GM20431 (cell line): ENCODE results near the gene FOXK1.

Source experiments
- in situ Hi-C: fragments of 300-500 bp; cut with MseI, MboI; formaldehyde crosslinking; loops from one replicate; pipeline ENCODE4 v1.15.0; 2020; ENCODE audit warnings: low sequenced_read_pairs; ENCODE audit not compliant: unreplicated experiment

Gene FOXK1

GRCh38 chr7:4715410-4715776 lies 33.3 kb downstream of the FOXK1 start:
- in situ Hi-C loops, result no loop called here

- in situ Hi-C loops, result no loop called here
These were observed 35.1 kb downstream of the FOXK1 start for GRCh38 chr7:4716946-4717795.

DNA sequence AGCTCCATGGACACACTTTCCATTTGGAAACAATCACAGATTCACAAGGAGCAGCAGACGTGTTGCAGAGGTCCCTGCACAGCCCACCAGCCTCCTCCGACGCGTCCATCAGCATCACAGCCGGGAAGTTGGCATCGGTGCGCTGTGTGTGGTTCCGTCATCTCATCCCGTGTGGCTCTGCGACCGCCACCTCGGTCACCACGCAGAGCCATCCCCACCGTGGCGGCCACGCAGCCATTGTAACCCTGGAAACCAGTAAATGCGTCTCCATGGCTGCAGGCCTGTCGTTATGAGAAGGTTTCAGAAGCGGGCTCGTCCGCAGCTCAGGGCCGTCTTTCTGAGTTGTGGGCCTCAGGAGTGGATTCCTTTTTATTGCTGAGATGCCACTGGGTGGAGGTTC lies 36.0 kb downstream of the FOXK1 start:
- in situ Hi-C loops, result no loop called here

GRCh38 chr7:4720225-4720624 lies 38.1 kb downstream of the FOXK1 start:
- in situ Hi-C loops, result no loop called here

GRCh38 chr7:4722308-4722707 lies 40.2 kb downstream of the FOXK1 start:
- in situ Hi-C loops, result no loop called here

DNA sequence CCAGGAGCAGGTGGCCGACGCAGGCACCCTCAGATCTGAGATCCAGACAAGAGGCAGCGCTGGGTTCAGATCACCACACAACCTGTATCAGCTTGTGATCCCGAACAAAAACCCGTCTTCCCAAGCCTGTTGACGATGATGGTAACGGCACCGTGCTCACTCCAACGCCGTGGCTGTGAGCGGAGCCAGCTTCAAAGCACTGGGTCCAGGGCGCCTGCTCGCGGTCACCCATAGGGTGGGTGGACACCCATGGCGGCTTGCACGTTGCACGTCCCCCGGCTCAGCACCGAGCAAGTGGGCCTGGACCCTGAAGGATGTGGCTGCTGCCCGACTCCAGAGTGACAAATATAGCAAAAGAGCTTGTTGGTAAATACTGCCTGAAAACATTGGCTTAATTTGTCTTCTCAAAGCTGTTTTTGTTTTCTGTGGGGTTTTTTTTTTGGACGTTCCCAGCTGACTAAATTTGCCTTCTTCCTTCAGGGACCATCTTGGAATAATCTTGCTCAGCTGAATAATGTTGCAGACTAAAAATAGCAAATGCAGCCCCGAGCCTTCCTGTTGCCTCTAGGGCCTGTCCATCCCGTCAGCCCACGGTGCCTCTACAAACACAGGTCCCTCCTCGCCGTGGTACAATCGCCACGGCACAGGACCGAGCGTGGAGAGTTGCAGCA lies 41.0 kb downstream of the FOXK1 start:
- in situ Hi-C loops, result no loop called here

- in situ Hi-C loops, result no loop called here
These were observed 42.5 kb downstream of the FOXK1 start for GRCh38 chr7:4724648-4725013.

- in situ Hi-C loops, result no loop called here
These were observed 43.1 kb downstream of the FOXK1 start for GRCh38 chr7:4725014-4725849.

DNA sequence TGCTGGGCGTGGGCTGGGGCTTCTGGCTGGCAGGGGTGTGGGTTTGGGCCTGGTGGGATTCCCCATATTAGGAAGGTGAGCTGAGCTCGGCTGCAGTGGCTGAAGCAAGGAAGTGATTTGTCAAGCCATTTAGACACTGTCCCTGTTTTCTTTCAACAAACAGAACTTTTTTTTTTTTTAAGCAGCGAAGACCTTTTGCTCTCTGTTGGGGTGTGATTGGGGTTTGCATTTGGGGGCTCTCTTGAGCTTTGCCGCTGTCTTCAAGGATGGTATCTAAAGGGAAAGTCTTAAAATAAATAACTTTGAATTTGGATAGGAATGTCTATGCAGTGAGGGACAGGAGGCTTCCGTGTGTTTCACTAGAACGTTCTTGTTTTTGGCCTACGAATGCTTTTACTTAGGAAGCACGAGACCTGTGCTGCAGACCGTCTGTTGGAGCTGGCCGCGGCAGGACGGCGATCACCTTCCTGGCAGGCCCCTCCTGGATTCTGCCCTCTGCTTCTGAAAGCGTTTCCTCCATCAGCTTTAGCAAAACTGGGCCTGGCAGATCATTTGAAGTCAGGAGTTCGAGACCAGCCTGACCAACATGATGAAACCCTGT lies 43.9 kb downstream of the FOXK1 start:
- in situ Hi-C loops, result no loop called here

GRCh38 chr7:4726566-4726965 lies 44.5 kb downstream of the FOXK1 start:
- in situ Hi-C loops, result no loop called here

DNA sequence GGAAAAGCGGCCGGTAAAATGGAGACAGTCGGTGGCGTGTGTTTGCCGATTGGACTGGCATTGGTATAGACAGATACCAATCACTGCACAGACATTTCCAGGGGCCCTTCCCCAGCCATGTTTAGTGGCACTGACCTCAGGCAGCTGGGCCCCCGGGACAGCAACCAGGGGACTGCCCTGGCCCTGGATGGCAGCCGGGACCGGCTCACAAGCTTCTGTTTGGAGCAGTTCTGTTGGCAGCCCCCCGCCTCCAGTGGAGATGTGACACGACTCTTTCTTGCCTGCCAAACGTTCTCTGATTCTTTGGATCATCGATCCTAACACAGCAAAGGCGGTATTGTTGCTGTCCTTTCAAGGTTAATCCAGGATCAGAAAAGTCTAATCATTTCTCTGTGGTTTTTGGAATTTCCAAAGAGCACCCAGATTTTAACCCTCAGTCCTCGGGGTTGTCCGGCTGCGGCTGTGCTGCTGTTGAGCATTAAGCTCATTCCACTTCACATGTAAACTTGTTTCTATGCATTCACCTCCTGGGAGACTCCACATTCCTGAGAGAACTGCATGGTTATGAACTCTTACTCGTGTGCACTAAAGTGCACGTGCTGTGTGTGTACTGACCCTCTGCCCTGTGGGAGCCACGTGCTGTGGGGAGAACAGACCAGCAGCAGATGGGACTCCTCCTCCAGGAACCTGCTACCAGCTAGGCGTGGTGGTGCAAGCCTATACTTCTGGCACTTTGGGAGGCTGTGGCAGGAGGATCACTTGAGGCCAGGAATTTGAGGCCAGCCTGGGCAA lies 46.0 kb downstream of the FOXK1 start:
- in situ Hi-C loops, result no loop called here

DNA sequence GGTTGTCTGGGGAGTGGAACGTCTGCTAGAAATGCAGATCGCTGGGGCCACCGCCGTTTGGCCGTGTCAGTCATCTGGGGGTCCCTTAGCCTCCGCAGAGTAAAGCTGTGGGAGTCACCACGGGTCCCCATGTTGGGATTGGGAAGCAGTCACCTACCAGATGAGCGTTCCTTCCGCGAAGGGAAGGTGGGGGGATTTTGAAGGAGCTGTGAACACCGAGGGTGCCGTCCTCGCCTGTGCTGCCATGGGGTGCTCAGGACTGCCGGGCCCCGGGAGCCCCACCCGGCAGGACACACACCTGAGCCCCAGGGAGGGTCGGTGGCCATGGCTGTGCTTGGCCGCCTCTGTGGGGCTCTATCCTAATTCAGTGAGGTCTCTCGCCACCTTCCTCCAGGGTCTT lies 47.2 kb downstream of the FOXK1 start:
- in situ Hi-C loops, result no loop called here

DNA sequence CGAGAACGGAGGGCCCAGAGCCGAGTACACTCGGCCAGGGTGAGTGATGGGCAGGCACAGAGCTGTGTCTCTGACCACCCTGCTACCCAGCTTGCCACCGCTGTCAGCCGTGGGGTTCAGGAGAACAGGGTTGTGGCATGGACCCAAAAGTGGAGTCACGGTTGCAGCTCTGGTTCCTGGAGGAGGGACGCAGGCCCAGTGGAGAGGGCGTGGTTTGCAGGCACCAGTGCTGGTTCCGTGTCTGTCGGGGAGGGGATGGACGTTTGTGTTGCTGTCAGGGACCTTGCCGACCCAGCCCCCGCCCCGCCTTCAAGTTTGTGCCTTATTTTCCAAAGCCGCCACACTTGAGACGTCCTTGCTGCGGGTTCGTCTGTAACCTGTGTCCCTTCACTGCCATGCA lies 48.2 kb downstream of the FOXK1 start:
- in situ Hi-C loops, result no loop called here

GRCh38 chr7:4730971-4731370 lies 48.9 kb downstream of the FOXK1 start:
- in situ Hi-C loops, result no loop called here

DNA sequence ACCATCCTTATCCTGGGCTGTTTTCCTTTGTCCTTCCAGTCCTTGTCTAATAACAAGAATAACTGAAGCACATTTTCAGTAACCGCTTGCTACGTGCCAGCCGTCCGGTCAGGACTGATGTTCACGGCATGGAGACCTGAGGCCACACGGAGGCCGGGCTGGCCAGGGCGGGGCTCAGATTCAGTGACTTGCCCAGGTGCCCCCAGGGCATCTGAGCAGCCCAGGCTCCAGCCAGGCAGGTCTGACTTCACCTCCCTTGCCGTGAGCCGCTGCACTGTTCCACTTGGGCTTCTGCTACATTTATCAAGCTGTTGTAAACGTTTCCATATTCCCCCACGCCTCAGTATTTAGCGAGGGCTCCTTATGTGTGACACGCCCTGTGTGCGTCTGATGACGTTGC lies 49.7 kb downstream of the FOXK1 start:
- in situ Hi-C loops, result no loop called here

DNA sequence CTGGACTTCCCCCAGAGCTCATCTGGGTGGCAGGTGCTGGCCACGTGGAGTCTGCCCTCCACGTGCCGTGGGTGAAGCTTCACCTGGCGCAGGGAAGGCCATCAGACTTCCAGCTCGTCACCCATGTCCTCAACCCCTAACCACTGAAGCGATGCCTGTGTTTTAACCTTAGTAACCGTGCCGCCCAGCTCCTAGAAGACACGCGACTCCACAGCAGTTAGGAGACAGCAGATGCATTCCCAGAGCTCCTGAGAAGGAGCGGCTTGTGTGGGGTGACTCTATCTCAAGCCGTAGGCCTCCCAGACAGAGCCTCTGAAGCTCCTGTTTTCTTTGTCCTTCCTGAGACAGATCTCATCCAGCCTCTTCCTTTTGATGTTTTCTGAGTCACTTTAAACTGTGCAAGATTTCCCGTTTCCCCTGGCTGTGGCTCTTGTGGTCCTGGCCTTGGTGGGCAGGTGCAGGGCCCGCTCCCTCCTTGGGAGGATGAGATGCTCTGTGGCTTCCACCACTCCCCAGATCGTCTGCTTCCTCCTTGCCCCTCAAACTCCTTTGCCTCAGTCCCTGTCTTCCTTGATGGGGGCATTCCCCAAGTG lies 51.9 kb downstream of the FOXK1 start:
- in situ Hi-C loops, result no loop called here

GRCh38 chr7:4734587-4735345 lies 52.7 kb downstream of the FOXK1 start:
- in situ Hi-C loops, result no loop called here

DNA sequence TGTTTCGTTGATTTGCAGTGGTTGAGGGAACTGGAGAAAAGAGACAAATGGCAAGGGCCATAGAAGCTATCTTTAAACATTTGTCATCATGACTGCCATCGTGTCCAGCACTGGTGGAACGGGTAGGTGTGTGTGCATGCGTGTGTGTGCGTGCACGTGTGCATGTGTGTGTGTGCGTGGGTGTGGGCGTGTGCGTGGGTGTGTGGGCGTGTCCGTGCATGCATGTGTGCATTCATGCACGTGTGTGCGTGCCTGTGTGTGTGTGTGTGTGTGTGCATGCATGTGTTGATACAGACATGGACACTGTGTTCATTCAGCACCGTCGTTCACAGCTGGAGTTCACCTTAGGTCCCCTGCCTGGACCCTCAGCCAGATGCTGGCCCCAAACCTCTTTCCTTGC lies 55.2 kb downstream of the FOXK1 start:
- in situ Hi-C loops, result no loop called here
